Prostate gland (tissue), 2 donors: ENCODE data around the gene GPR161. TPM values are rescaled to one million over a fixed set of nuclear protein-coding genes. Genes with fewer than 3 reads are reported as not detected.

Source experiments
- DNase-seq: peaks from one replicate; pipeline ENCODE4 v3.0.0-alpha.2; 2019; ENCODE audit warnings: low spot score
- H3K27ac ChIP-seq, 2 donors: fragments of 200-600 bp; sonication (generic); 2 replicates each; pipeline ENCODE4 v1.5.1; 2017 to 2019
- H3K27me3 ChIP-seq: fragments of 200-600 bp; sonication (generic); replicated peaks from 2 replicates; pipeline ENCODE4 v1.5.1; 2019; ENCODE audit not compliant: insufficient read depth
- H3K36me3 ChIP-seq, 2 donors: fragments of 200-600 bp; sonication (generic); 1 replicate in 1 of 2; 2 replicates in 1 of 2; pipeline versions ENCODE4 v1.5.1 to v1.8.1; 2017 to 2019
- H3K4me1 ChIP-seq: fragments of 200-600 bp; sonication (generic); replicated peaks from 2 replicates; pipeline ENCODE4 v1.5.1; 2019
- H3K4me3 ChIP-seq, 2 donors: fragments of 200-600 bp; sonication (generic); 2 replicates each; pipeline ENCODE4 v1.5.1; 2017 to 2019
- H3K9me3 ChIP-seq: fragments of 200-600 bp; sonication (generic); 2 replicates; pipeline ENCODE4 v1.5.1; 2017
- POLR2A ChIP-seq: fragments of 450-650 bp; IDR thresholded peaks from one replicate; pipeline ENCODE4 v1.6.1; 2016; ENCODE audit warnings: antibody characterized with exemption, mild to moderate bottlenecking
- POLR2AphosphoS5 ChIP-seq: sonication (generic); formaldehyde crosslinking; IDR thresholded peaks from one replicate; pipeline ENCODE4 v1.6.1; 2017; ENCODE audit warnings: antibody characterized with exemption
- WGBS: methylation state at CpG from one replicate; pipeline ENCODE4 v1.1.5; 2018; 5-methylcytosine and 5-hydroxymethylcytosine counted together
- intact Hi-C: fragments of 100-400 bp; cut with DNase I; formaldehyde crosslinking; loops from one replicate; pipeline ENCODE4 v1.14.2; 2022
- total RNA-seq, 2 donors: library from RNA; depleted of rRNA; stranded (reverse); fragments of >200 nt; gene quantifications; one replicate each; pipeline ENCODE4 v1.1.0, GENCODE V29; 2016
- TF ChIP-seq, protein P1 (sequence below), 4 experiments: fragments of 200-600 bp in 2 of 4; fragments of 450-650 bp in 2 of 4; sonication (generic) in 2 of 4; IDR thresholded peaks; 1 replicate in 3 of 4; 2 replicates in 1 of 4; pipeline ENCODE4 v1.5.1; 2016 to 2019; ENCODE audit warnings: antibody characterized with exemption in 4 of 4, mild to moderate bottlenecking in 2 of 4, moderate library complexity in 2 of 4

The GPR161 gene
- total RNA-seq, 2 donors from 2014 or later = 4.5 to 23.3 TPM

DNA sequence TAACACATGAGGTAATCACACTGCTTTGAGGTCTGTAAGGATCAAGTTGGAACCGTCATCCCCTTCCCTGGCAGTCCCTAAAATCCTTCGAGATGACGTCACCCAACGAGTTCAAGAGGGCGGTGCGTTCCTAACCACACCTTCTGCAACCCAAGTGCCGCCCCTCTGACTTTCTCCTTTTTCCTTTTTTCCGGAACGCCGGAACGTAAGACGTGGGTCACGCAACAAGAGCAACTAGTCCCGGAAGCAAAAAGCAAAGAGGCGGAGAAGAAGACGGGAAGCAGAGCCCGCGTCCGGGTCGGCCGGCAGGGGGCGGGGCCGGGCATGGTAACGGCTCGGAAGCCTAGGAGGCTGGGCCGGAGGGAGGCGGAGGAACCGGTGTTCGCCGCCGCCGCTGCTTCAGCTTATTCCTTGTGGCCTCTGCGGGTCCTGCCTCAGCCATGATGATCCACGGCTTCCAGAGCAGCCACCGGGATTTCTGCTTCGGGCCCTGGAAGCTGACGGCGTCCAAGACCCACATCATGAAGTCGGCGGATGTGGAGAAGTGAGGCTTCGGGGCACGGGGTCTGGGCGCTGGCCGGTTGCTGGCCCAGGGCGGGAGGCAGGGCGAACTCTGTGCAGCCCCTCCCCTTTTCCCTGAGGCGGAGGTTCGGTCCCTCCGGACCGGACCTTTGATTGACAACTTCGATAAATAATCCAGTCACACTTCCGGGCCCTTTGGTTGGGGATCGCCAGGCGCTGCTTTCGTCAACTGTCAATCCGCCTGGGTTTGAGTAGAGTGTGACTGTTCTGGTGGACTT lies 42.1 kb upstream of the GPR161 start, which contains the start of gene TIPRL:
TIPRL (plus strand) TSS at position 325 of the 800 bp plus-strand sequence; CDS start at position 441, 116 bp downstream.
- peak; percentile 93 for DNase-seq
- H3K4me3 ChIP-seq = peak within 1 kb of the TSS; percentile 67 to 69
- intact Hi-C loops = loop anchor here (2.0 kb wide), 1 partner anchor 242 kb away; the partner anchor contains the start of genes DCAF6 and MPC2
- H3K4me1 ChIP-seq = peaks cover 7% of the 10 kb centered on the region
- H3K27ac ChIP-seq = peak within 1 kb of the TSS; percentile 86 to 87
- no peaks in the 10 kb centered on the region for H3K27me3 ChIP-seq
- TF ChIP-seq, protein P1, sequence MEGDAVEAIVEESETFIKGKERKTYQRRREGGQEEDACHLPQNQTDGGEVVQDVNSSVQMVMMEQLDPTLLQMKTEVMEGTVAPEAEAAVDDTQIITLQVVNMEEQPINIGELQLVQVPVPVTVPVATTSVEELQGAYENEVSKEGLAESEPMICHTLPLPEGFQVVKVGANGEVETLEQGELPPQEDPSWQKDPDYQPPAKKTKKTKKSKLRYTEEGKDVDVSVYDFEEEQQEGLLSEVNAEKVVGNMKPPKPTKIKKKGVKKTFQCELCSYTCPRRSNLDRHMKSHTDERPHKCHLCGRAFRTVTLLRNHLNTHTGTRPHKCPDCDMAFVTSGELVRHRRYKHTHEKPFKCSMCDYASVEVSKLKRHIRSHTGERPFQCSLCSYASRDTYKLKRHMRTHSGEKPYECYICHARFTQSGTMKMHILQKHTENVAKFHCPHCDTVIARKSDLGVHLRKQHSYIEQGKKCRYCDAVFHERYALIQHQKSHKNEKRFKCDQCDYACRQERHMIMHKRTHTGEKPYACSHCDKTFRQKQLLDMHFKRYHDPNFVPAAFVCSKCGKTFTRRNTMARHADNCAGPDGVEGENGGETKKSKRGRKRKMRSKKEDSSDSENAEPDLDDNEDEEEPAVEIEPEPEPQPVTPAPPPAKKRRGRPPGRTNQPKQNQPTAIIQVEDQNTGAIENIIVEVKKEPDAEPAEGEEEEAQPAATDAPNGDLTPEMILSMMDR (IDR thresholded peaks at IDR 0.05) = peak; percentile 74 to 88 (median 78)
- peak; percentile 97 for TF ChIP-seq POLR2AphosphoS5
- TF ChIP-seq POLR2A = peak; percentile 74
- no peaks in the 10 kb centered on the region for H3K9me3 ChIP-seq
- no peaks in the 10 kb centered on the region for H3K36me3 ChIP-seq
- WGBS = under 1% methylated on average over 52 of the region's 56 CpGs

DNA sequence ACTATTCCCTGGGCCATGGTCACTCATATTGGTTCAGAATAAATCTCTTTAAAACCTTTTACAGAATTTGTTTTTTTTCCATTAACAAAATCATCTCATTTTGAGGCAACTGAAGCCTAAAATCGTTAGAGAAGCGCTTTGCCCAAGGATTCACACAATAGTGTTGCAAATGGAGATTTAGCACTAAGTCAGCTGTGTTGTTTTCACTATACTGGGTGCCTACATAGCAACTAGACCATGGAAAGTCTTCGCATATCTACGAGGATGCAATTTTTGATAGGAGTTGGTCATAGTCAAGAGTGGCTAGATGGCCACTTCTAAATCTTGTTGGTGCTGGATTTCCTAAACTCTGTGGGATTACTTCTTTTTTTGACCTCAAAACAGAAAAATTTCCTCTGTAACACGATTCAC lies 41.5 kb upstream of the GPR161 start:
- 76% methylated on average over 5 of the region's 5 CpGs for WGBS
- Histone ChIP-seq H3K4me1 (peaks cover 7% of the 10 kb centered on the region), H3K9me3 (no peaks in the 10 kb centered on the region), H3K27me3 (no peaks in the 10 kb centered on the region), H3K4me3 (peak overlapping the region; percentile 67 to 69), H3K36me3 (no peaks in the 10 kb centered on the region), H3K27ac (peak overlapping the region; percentile 86 to 87)
- intact Hi-C loops = loop anchor here (2.0 kb wide), 1 partner anchor 241 kb away; the partner anchor contains the start of genes DCAF6 and MPC2
- no peak for DNase-seq
- no peak for TF ChIP-seq POLR2A
- TF ChIP-seq, protein P1 (IDR thresholded peaks at IDR 0.05) = no peak
- no peak for TF ChIP-seq POLR2AphosphoS5

DNA sequence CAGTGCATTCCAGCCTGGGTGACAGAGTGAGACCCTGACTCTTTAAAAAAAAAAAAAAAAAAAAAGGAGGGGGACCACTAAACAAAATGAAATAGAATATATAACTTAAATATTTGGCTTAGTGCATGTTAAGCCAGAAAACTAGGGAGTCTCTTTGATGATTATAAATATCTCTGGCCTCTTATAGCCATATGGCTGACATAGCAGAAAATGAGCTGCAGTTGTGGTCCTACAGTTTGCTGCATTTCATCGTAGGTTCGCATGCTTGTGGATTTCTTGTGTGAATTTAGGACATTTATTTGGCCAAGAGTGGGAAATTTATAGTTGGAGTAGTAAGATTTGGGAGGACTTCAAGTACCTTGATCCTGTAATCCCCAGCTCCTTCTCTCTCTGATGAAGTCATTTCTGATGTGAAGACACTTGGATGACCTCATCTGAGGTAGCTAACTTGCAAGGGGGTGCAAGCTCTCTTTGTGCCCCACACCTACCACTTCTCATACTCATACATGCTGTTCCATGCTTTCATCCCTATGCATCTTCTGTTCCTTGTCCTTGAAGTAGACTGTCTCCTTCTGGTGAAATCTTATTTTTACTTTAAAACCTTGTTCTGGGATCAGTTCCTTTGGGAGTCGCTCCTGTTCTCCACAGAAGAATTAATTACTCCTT lies 35.7 kb upstream of the GPR161 start:
- WGBS = 90% methylated on average over 3 of the region's 3 CpGs
- Histone ChIP-seq H3K4me1 (no peaks in the 10 kb centered on the region), H3K27ac (no peak overlapping the region), H3K9me3 (no peaks in the 10 kb centered on the region), H3K27me3 (no peaks in the 10 kb centered on the region), H3K36me3 (no peaks in the 10 kb centered on the region), H3K4me3 (no peak overlapping the region)
- intact Hi-C loops = no loop called here
- TF ChIP-seq, protein P1 (IDR thresholded peaks at IDR 0.05) = no peak
- TF ChIP-seq POLR2AphosphoS5 (no peak), POLR2A (no peak)
- DNase-seq = no peak

DNA sequence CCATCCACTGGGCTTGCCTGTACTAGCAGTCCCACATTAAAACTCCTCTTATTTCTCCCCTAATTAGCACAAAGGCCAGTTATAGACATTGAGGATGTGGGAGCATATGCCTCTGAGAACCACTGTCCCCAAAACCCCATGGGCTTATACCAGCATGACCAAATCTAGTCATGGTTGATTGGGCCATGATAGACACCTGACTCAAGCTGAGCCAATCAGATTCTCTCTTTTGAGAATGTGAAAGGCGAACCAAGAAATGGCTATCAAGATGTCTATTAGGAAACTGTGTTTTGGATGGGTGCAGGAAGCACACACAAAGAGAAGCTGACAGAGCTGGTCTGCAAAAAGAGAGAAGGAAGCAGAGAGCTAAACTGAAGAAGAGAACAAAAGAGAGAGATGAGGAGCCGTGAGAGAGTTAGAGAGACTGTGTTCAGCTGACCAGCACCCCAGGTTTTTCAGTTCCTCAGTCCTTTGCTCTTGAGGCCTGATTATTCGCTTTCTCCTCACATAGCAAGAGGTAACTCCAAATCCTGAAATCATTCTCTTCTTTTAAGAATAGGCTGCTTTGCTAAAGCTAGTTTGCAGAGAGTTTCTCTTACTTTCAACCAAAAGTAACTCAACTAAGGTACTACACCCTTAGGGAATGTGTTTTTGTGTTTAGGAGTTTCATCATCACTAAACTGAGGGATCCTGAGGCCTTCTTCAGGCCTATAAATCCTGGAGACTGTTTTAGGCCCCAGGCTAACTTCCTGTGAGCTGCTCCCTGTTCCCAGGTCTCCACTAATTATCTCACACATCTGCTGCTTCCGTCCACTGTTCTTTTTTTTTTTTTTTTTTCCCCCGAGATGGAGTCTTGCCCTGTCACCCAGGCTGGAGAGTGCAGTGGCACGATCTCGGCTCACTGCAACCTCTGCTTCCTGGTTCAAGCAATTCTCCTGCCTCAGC lies 34.1 kb upstream of the GPR161 start:
- TF ChIP-seq POLR2A (no peak), POLR2AphosphoS5 (no peak)
- TF ChIP-seq, protein P1 (IDR thresholded peaks at IDR 0.05) = no peak
- H3K36me3 ChIP-seq = no peaks in the 10 kb centered on the region
- WGBS = 89% methylated on average over 7 of the region's 7 CpGs
- H3K27ac ChIP-seq = no peak overlapping the region
- no peaks in the 10 kb centered on the region for H3K4me1 ChIP-seq
- no peaks in the 10 kb centered on the region for H3K27me3 ChIP-seq
- intact Hi-C loops = no loop called here
- H3K9me3 ChIP-seq = no peaks in the 10 kb centered on the region
- H3K4me3 ChIP-seq = no peak overlapping the region
- no peak for DNase-seq
